ENCODE data around the gene ANKRD13B. TPM values are rescaled to one million over a fixed set of nuclear protein-coding genes. Genes with fewer than 3 reads are reported as not detected.

ANKRD13B gene
- total RNA-seq, 1 donor from 2014 or later: 17.9 TPM

GRCh38 chr17:29569245-29569950 is 23.5 kb upstream of the ANKRD13B start:
- Histone ChIP-seq H3K4me2 (ENCODE audit: low read length) (peak overlapping the region; percentile 92), H3K27me3 (ENCODE audit: insufficient read depth, low read length) (peaks cover 5% of the 10 kb centered on the region), H3K9me3 (ENCODE audit: insufficient read depth, low read depth, low read length) (no peaks in the 10 kb centered on the region), H3K79me2 (ENCODE audit: insufficient read depth, low read length) (no peaks in the 10 kb centered on the region), H3K9ac (ENCODE audit: low read length) (peak overlapping the region; percentile 83), H3K4me1 (ENCODE audit: insufficient read depth, low read length) (peaks cover 26% of the 10 kb centered on the region), H3K4me3 (ENCODE audit: insufficient read depth, low read depth, low read length) (peak overlapping the region; percentile 83), H3K27ac (ENCODE audit: low read depth, low read length) (peak overlapping the region; percentile 3), H3K36me3 (ENCODE audit: insufficient read depth, low read length) (no peaks in the 10 kb centered on the region), H4K20me1 (ENCODE audit: insufficient read depth, low read length) (peaks cover 19% of the 10 kb centered on the region), H2AFZ (ENCODE audit: low read depth, low read length) (peak overlapping the region; percentile 93)
- H3K27me3 Mint-ChIP-seq (ENCODE audit: low read depth, unreplicated experiment): peaks cover 8% of the 10 kb centered on the region
- H3K36me3 Mint-ChIP-seq (ENCODE audit: low read depth, unreplicated experiment): peaks cover 9% of the 10 kb centered on the region
- no peaks in the 10 kb centered on the region for H3K9me3 Mint-ChIP-seq (ENCODE audit: unreplicated experiment)
- H3K4me3 Mint-ChIP-seq (ENCODE audit: unreplicated experiment): peak overlapping the region; percentile 89
- DNase-seq (ENCODE audit: low read depth) (no peak), FAIRE-seq (no peak)
- TF ChIP-seq CTCF (IDR thresholded peaks at IDR 0.05; ENCODE audit: insufficient read depth, low read depth, low read length) (no peak), EZH2 (IDR thresholded peaks at IDR 0.05; ENCODE audit: insufficient read depth, low read length) (no peak)
- H3K27ac Mint-ChIP-seq (ENCODE audit: unreplicated experiment): peak overlapping the region; percentile 58
- H3K4me1 Mint-ChIP-seq (ENCODE audit: low read depth, unreplicated experiment): peaks cover 5% of the 10 kb centered on the region

DNA sequence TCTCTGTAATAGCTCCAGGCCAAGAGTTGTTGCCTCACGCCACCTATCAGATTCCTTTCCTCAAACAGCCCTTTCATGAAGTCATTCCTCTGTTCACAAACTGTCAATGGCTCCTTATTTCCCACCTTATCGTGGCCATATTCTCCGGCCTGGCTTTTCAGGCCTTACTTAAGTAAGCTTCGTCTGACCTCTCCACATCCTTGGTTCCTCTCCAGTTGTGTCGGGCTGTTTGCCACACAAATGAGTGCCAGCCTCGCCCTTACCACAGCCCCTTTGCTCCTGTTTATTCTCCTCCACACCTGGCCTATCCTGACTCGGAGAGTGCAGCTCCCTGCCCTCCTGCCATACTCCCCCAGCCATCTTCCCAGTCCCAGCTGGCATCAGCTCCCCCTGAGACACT is 22.4 kb upstream of the ANKRD13B start:
- Mint-ChIP-seq H3K27me3 (ENCODE audit: low read depth, unreplicated experiment) (peaks cover 6% of the 10 kb centered on the region), H3K36me3 (ENCODE audit: low read depth, unreplicated experiment) (peaks cover 12% of the 10 kb centered on the region)
- H3K27ac ChIP-seq (ENCODE audit: low read depth, low read length): no peak overlapping the region

More for the DNA sequence above, 22.4 kb upstream of the ANKRD13B start:
- TF ChIP-seq EZH2 (IDR thresholded peaks at IDR 0.05; ENCODE audit: insufficient read depth, low read length): no peak
- no peak for TF ChIP-seq CTCF (IDR thresholded peaks at IDR 0.05; ENCODE audit: insufficient read depth, low read depth, low read length)
- Histone ChIP-seq H3K9me3 (ENCODE audit: insufficient read depth, low read depth, low read length) (no peaks in the 10 kb centered on the region), H3K4me1 (ENCODE audit: insufficient read depth, low read length) (peaks cover 26% of the 10 kb centered on the region), H3K9ac (ENCODE audit: low read length) (no peak overlapping the region), H2AFZ (ENCODE audit: low read depth, low read length) (no peak overlapping the region), H3K4me2 (ENCODE audit: low read length) (no peak overlapping the region), H3K27me3 (ENCODE audit: insufficient read depth, low read length) (peaks cover 3% of the 10 kb centered on the region), H4K20me1 (ENCODE audit: insufficient read depth, low read length) (peaks cover 28% of the 10 kb centered on the region), H3K79me2 (ENCODE audit: insufficient read depth, low read length) (no peaks in the 10 kb centered on the region), H3K4me3 (ENCODE audit: insufficient read depth, low read depth, low read length) (no peak overlapping the region), H3K36me3 (ENCODE audit: insufficient read depth, low read length) (no peaks in the 10 kb centered on the region)
- Mint-ChIP-seq H3K4me3 (ENCODE audit: unreplicated experiment) (peak overlapping the region; percentile 75), H3K4me1 (ENCODE audit: low read depth, unreplicated experiment) (peaks cover 5% of the 10 kb centered on the region), H3K9me3 (ENCODE audit: unreplicated experiment) (no peaks in the 10 kb centered on the region), H3K27ac (ENCODE audit: unreplicated experiment) (peak overlapping the region; percentile 47)
- DNase-seq (ENCODE audit: low read depth): no peak
- no peak for FAIRE-seq

Measured in astrocyte (in vitro differentiated cells and primary cell).